Fibroblast of lung (primary cell): ENCODE data around the gene GALNT1. TPM values are rescaled to one million over a fixed set of nuclear protein-coding genes. Genes with fewer than 3 reads are reported as not detected.

Source experiments
- DNase-seq, 2 donors: peaks; one replicate each; pipeline versions ENCODE4 v3.0.0 to v3.0.0-alpha.2; 2010; ENCODE audit warnings: low read depth in 2 of 2
- H2AFZ ChIP-seq: 2 replicates; pipeline ENCODE4 v1.5.1; 2012; ENCODE audit warnings: low read length, control low read depth, inconsistent platforms
- H3K27ac ChIP-seq: 2 replicates; pipeline ENCODE4 v1.5.1; 2011; ENCODE audit warnings: low read length, control low read depth; ENCODE audit not compliant: insufficient read depth
- H3K27me3 ChIP-seq: 2 replicates; pipeline ENCODE4 v1.5.1; 2011; ENCODE audit warnings: mild to moderate bottlenecking, low read length; ENCODE audit not compliant: control insufficient read depth, insufficient read depth
- H3K36me3 ChIP-seq: 2 replicates; pipeline ENCODE4 v1.5.1; 2011; ENCODE audit warnings: low read length; ENCODE audit not compliant: control insufficient read depth, insufficient read depth
- H3K4me1 ChIP-seq: 2 replicates; pipeline ENCODE4 v1.5.1; 2011; ENCODE audit warnings: low read length; ENCODE audit not compliant: control insufficient read depth, insufficient read depth; ENCODE audit errors: extremely low read depth
- H3K4me2 ChIP-seq: 2 replicates; pipeline ENCODE4 v1.5.1; 2011; ENCODE audit warnings: low read length, control low read depth; ENCODE audit not compliant: insufficient read depth; ENCODE audit errors: extremely low read depth
- H3K4me3 ChIP-seq, 4 experiments: fragments of 200-600 bp in 1 of 4; sonication (generic) in 1 of 4; replicated peaks in 1 of 4; 2 replicates each; pipeline ENCODE4 v1.5.1; 2011 to 2016; ENCODE audit warnings: low read length in 4 of 4, low read depth in 3 of 4, mild to moderate bottlenecking in 3 of 4, control low read depth in 2 of 4, inconsistent platforms in 1 of 4, mixed read lengths in 1 of 4; ENCODE audit not compliant: insufficient read depth in 1 of 4; ENCODE audit errors: control extremely low read depth in 1 of 4
- H3K79me2 ChIP-seq: 2 replicates; pipeline ENCODE4 v1.5.1; 2012; ENCODE audit warnings: mild to moderate bottlenecking, low read length, inconsistent platforms; ENCODE audit not compliant: control insufficient read depth, insufficient read depth
- H3K9ac ChIP-seq: 2 replicates; pipeline ENCODE4 v1.5.1; 2011; ENCODE audit warnings: mild to moderate bottlenecking, low read length, control low read depth; ENCODE audit not compliant: insufficient read depth
- H3K9me3 ChIP-seq: 2 replicates; pipeline ENCODE4 v1.5.1; 2012; ENCODE audit warnings: low read depth, low read length; ENCODE audit not compliant: control insufficient read depth, insufficient read depth
- H4K20me1 ChIP-seq: 2 replicates; pipeline ENCODE4 v1.5.1; 2011; ENCODE audit warnings: low read length; ENCODE audit not compliant: control insufficient read depth, insufficient read depth; ENCODE audit errors: extremely low read depth
- CTCF ChIP-seq, 2 donors: IDR thresholded peaks in 1 of 2; conservative IDR thresholded peaks in 1 of 2; 1 replicate in 1 of 2; 2 replicates in 1 of 2; pipeline ENCODE4 v1.5.1; 2011 to 2012; ENCODE audit warnings: low read length in 2 of 2, control low read depth in 1 of 2, inconsistent platforms in 1 of 2, low read depth in 1 of 2, mild to moderate bottlenecking in 1 of 2
- EZH2 ChIP-seq: IDR thresholded peaks from 2 replicates; pipeline ENCODE4 v1.5.1; 2012; ENCODE audit warnings: low read length, control low read depth, mild to moderate bottlenecking; ENCODE audit errors: missing control alignments
- polyA plus RNA-seq, 2 donors: library from polyadenylated mRNA; depleted of rRNA in 1 of 2; stranded (reverse) in 1 of 2; unstranded in 1 of 2; fragments of >200 nt; gene quantifications; 2 replicates each; pipeline ENCODE4 v1.2.1, GENCODE V29; 2011 to 2012; ENCODE audit warnings: missing spikeins in 1 of 2
- total RNA-seq: library from RNA; depleted of rRNA; stranded (reverse); fragments of >200 nt; gene quantifications from 2 replicates; pipeline ENCODE4 v1.2.1, GENCODE V29; 2014

Gene GALNT1
- total and polyA plus RNA-seq, 2 donors (not counting 1 experiment from before 2014, with no cell fraction given) = 31.7 to 53.3 TPM

GRCh38 chr18:35715139-35715538 is 133.6 kb downstream of the GALNT1 start:
- H3K27me3 ChIP-seq = no peaks in the 10 kb centered on the region
- no peaks in the 10 kb centered on the region for H4K20me1 ChIP-seq
- H3K4me2 ChIP-seq = no peak overlapping the region
- no peak for DNase-seq
- H3K9ac ChIP-seq = no peak overlapping the region
- no peak for TF ChIP-seq CTCF (conservative IDR thresholded peaks at IDR 0.05 in 1 of 2, IDR thresholded peaks at IDR 0.05 in 1 of 2; ENCODE audit: low read depth in 1 of 2, low read length in 2 of 2)
- TF ChIP-seq EZH2 = no peak
- no peaks in the 10 kb centered on the region for H3K79me2 ChIP-seq
- H3K27ac ChIP-seq = no peak overlapping the region
- H2AFZ ChIP-seq = no peak overlapping the region
- H3K9me3 ChIP-seq = no peaks in the 10 kb centered on the region
- H3K4me3 ChIP-seq = no peak overlapping the region
- no peaks in the 10 kb centered on the region for H3K4me1 ChIP-seq
- H3K36me3 ChIP-seq = no peaks in the 10 kb centered on the region

- H3K4me1 ChIP-seq = no peaks in the 10 kb centered on the region
- H3K36me3 ChIP-seq = no peaks in the 10 kb centered on the region
- no peaks in the 10 kb centered on the region for H3K79me2 ChIP-seq
- no peaks in the 10 kb centered on the region for H4K20me1 ChIP-seq
- H2AFZ ChIP-seq = no peak overlapping the region
- TF ChIP-seq EZH2 = no peak
- TF ChIP-seq CTCF (conservative IDR thresholded peaks at IDR 0.05 in 1 of 2, IDR thresholded peaks at IDR 0.05 in 1 of 2; ENCODE audit: low read depth in 1 of 2, low read length in 2 of 2) = no peak
- no peak overlapping the region for H3K9ac ChIP-seq
- no peak overlapping the region for H3K4me2 ChIP-seq
- H3K27ac ChIP-seq = no peak overlapping the region
- no peaks in the 10 kb centered on the region for H3K27me3 ChIP-seq
- DNase-seq = no peak
- H3K4me3 ChIP-seq = no peak overlapping the region
- H3K9me3 ChIP-seq = no peaks in the 10 kb centered on the region
Observed at GRCh38 chr18:35716169-35716831, 134.8 kb downstream of the GALNT1 start.

- H3K4me1 ChIP-seq = no peaks in the 10 kb centered on the region
- no peaks in the 10 kb centered on the region for H3K9me3 ChIP-seq
- H3K4me3 ChIP-seq = no peak overlapping the region
- no peak for DNase-seq
- no peak overlapping the region for H3K27ac ChIP-seq
- no peaks in the 10 kb centered on the region for H3K27me3 ChIP-seq
- no peaks in the 10 kb centered on the region for H4K20me1 ChIP-seq
- H3K79me2 ChIP-seq = no peaks in the 10 kb centered on the region
- TF ChIP-seq CTCF (conservative IDR thresholded peaks at IDR 0.05 in 1 of 2, IDR thresholded peaks at IDR 0.05 in 1 of 2; ENCODE audit: low read depth in 1 of 2, low read length in 2 of 2) (no peak), EZH2 (no peak)
- H3K4me2 ChIP-seq = no peak overlapping the region
- H2AFZ ChIP-seq = no peak overlapping the region
- no peaks in the 10 kb centered on the region for H3K36me3 ChIP-seq
- no peak overlapping the region for H3K9ac ChIP-seq
Observed at GRCh38 chr18:35717182-35717581, 135.6 kb downstream of the GALNT1 start.
